H9 (cell line): ENCODE results near the gene EDN1. TPM values are rescaled to one million over a fixed set of nuclear protein-coding genes. Genes with fewer than 3 reads are reported as not detected.

Experiments used
- DNase-seq: peaks from one replicate; pipeline ENCODE4 v3.0.0-alpha.2; 2017
- H2AFZ ChIP-seq: one replicate; pipeline ENCODE4 v1.6.1; 2013; ENCODE audit warnings: mild to moderate bottlenecking, low read length, control low read depth, moderate library complexity
- H2AK5ac ChIP-seq: 2 replicates; pipeline ENCODE4 v1.6.1; 2013; ENCODE audit warnings: low read length, control low read depth, mixed read lengths; ENCODE audit not compliant: insufficient read length
- H2BK120ac ChIP-seq: one replicate; pipeline ENCODE4 v1.6.1; 2013; ENCODE audit warnings: low read depth, mild to moderate bottlenecking, low read length, control low read depth, inconsistent platforms; ENCODE audit not compliant: poor library complexity, severe bottlenecking
- H2BK12ac ChIP-seq: 2 replicates; pipeline ENCODE4 v1.6.1; 2013; ENCODE audit warnings: low read length, control low read depth, mixed read lengths, low read depth; ENCODE audit not compliant: insufficient read length
- H2BK15ac ChIP-seq: 2 replicates; pipeline ENCODE4 v1.6.1; 2013; ENCODE audit warnings: low read depth, low read length, control low read depth
- H2BK20ac ChIP-seq: one replicate; pipeline ENCODE4 v1.6.1; 2013; ENCODE audit warnings: low read depth, mild to moderate bottlenecking, low read length, control low read depth, inconsistent platforms; ENCODE audit not compliant: poor library complexity, severe bottlenecking
- H2BK5ac ChIP-seq: 2 replicates; pipeline ENCODE4 v1.6.1; 2013; ENCODE audit warnings: low read length, control low read depth, mixed read lengths; ENCODE audit not compliant: insufficient read length
- H3K14ac ChIP-seq: 2 replicates; pipeline ENCODE4 v1.6.1; 2013; ENCODE audit warnings: low read length, control low read depth; ENCODE audit not compliant: insufficient read depth
- H3K18ac ChIP-seq: 2 replicates; pipeline ENCODE4 v1.6.1; 2013; ENCODE audit warnings: low read depth, mild to moderate bottlenecking, mixed read lengths, low read length, control low read depth; ENCODE audit not compliant: insufficient read length
- H3K23ac ChIP-seq: 2 replicates; pipeline ENCODE4 v1.6.1; 2013; ENCODE audit warnings: low read length, control low read depth, mixed read lengths, low read depth; ENCODE audit not compliant: insufficient read length
- H3K23me2 ChIP-seq: 2 replicates; pipeline ENCODE4 v1.6.1; 2013; ENCODE audit warnings: low read depth, mild to moderate bottlenecking, mixed read lengths, low read length, control low read depth; ENCODE audit not compliant: insufficient read length, poor library complexity, severe bottlenecking
- H3K27ac ChIP-seq: 2 replicates; pipeline ENCODE4 v1.5.1; 2013; ENCODE audit warnings: low read length, control low read depth, mixed read lengths, low read depth; ENCODE audit not compliant: insufficient read length
- H3K27me3 ChIP-seq: 2 replicates; pipeline ENCODE4 v1.6.1; 2013; ENCODE audit warnings: low read length, control low read depth, inconsistent platforms; ENCODE audit not compliant: insufficient read depth
- H3K4ac ChIP-seq: 2 replicates; pipeline ENCODE4 v1.6.1; 2013; ENCODE audit warnings: low read depth, mild to moderate bottlenecking, control low read depth, inconsistent platforms, low read length, moderate library complexity
- H3K4me1 ChIP-seq: 2 replicates; pipeline ENCODE4 v1.6.1; 2013; ENCODE audit warnings: low read length, control low read depth, inconsistent platforms; ENCODE audit not compliant: insufficient read depth
- H3K4me2 ChIP-seq: 2 replicates; pipeline ENCODE4 v1.6.1; 2013; ENCODE audit warnings: low read length, control low read depth, mixed read lengths; ENCODE audit not compliant: insufficient read length, insufficient read depth
- H3K56ac ChIP-seq: 2 replicates; pipeline ENCODE4 v1.6.1; 2013; ENCODE audit warnings: low read depth, mild to moderate bottlenecking, mixed read lengths, low read length, control low read depth; ENCODE audit not compliant: insufficient read length
- H3K79me1 ChIP-seq: 2 replicates; pipeline ENCODE4 v1.6.1; 2013; ENCODE audit warnings: low read depth, mild to moderate bottlenecking, moderate library complexity, low read length, control low read depth, inconsistent platforms; ENCODE audit not compliant: insufficient read depth, poor library complexity, severe bottlenecking
- H3K79me2 ChIP-seq: 2 replicates; pipeline ENCODE4 v1.6.1; 2013; ENCODE audit warnings: low read length, control low read depth, inconsistent platforms; ENCODE audit not compliant: insufficient read depth
- H3K9ac ChIP-seq: 2 replicates; pipeline ENCODE4 v1.6.1; 2013; ENCODE audit warnings: low read length, control low read depth, mixed read lengths; ENCODE audit not compliant: insufficient read length; ENCODE audit errors: extremely low read depth
- H3K9me3 ChIP-seq: one replicate; pipeline ENCODE4 v1.6.1; 2013; ENCODE audit warnings: low read depth, low read length, inconsistent platforms; ENCODE audit not compliant: control insufficient read depth
- H3T11ph ChIP-seq: one replicate; pipeline ENCODE4 v1.6.1; 2013; ENCODE audit warnings: mild to moderate bottlenecking, low read length, control low read depth, inconsistent platforms
- H4K20me1 ChIP-seq: one replicate; pipeline ENCODE4 v1.6.1; 2013; ENCODE audit not compliant: control insufficient read depth, insufficient read length, insufficient read depth
- H4K5ac ChIP-seq: 2 replicates; pipeline ENCODE4 v1.6.1; 2013; ENCODE audit warnings: low read depth, mild to moderate bottlenecking, mixed read lengths, low read length, control low read depth; ENCODE audit not compliant: insufficient read length
- H4K8ac ChIP-seq: replicated peaks from 2 replicates; pipeline ENCODE4 v1.6.1; 2013; ENCODE audit warnings: low read length, control low read depth, mixed read lengths, low read depth; ENCODE audit not compliant: insufficient read length
- H4K91ac ChIP-seq: 2 replicates; pipeline ENCODE4 v1.6.1; 2013; ENCODE audit warnings: low read depth, mild to moderate bottlenecking, moderate library complexity, mixed read lengths, low read length, control low read depth; ENCODE audit not compliant: insufficient read length
- H3K27ac Mint-ChIP-seq, 3 experiments: 2 replicates in 2 of 3; 3 replicates in 1 of 3; pipeline ENCODE4 v1.8.0; 2020 to 2021; ENCODE audit warnings: mixed read lengths in 3 of 3, mild to moderate bottlenecking in 1 of 3, moderate library complexity in 1 of 3
- H3K27me3 Mint-ChIP-seq: 2 replicates; pipeline ENCODE4 v1.8.0; 2021; ENCODE audit warnings: low read depth, mild to moderate bottlenecking, moderate library complexity, mixed read lengths
- H3K36me3 Mint-ChIP-seq, 3 experiments: 2 replicates in 2 of 3; 3 replicates in 1 of 3; pipeline ENCODE4 v1.8.0; 2020 to 2021; ENCODE audit warnings: low read depth in 3 of 3, mixed read lengths in 3 of 3; ENCODE audit not compliant: insufficient read depth in 1 of 3
- H3K4me1 Mint-ChIP-seq, 2 experiments: 2 replicates each; pipeline ENCODE4 v1.8.0; 2020; ENCODE audit warnings: mixed read lengths in 2 of 2
- H3K4me3 Mint-ChIP-seq, 2 experiments: 2 replicates in 1 of 2; 3 replicates in 1 of 2; pipeline ENCODE4 v1.8.0; 2020 to 2021; ENCODE audit warnings: mild to moderate bottlenecking in 2 of 2, mixed read lengths in 2 of 2, moderate library complexity in 1 of 2
- H3K9me3 Mint-ChIP-seq, 2 experiments: 2 replicates in 1 of 2; 3 replicates in 1 of 2; pipeline ENCODE4 v1.8.0; 2020; ENCODE audit warnings: mild to moderate bottlenecking in 2 of 2, mixed read lengths in 2 of 2, moderate library complexity in 1 of 2
- WGBS: extraction: QIAGEN DNeasy Blood & Tissue Kit; methylation state at CpG from one replicate; pipeline ENCODE4 v1.1.7; 2013; ENCODE audit warnings: missing lambda C conversion rate, low lambda C conversion rate, mixed read lengths; ENCODE audit not compliant: insufficient read length; ENCODE audit errors: extremely low coverage; 5-methylcytosine and 5-hydroxymethylcytosine counted together
- total RNA-seq: library from RNA; stranded (reverse); gene quantifications from 2 replicates; pipeline ENCODE4 v1.2.1, GENCODE V29; 2021
- TF ChIP-seq, protein P1 (sequence below): fragments of 200-600 bp; sonication (generic); conservative IDR thresholded peaks from 3 replicates; pipeline ENCODE4 v1.8.0; 2021; ENCODE audit warnings: antibody characterized with exemption, mild to moderate bottlenecking

EDN1 gene
- total RNA-seq, 1 experiment from 2014 or later, result 2.1 TPM

GRCh38 chr6:12298017-12298978 is 8.1 kb downstream of the EDN1 start:
- H3K4me3 Mint-ChIP-seq, result no peak overlapping the region
- no CpG with 5 or more reads among the region's 7 CpGs for WGBS
- peaks cover 0 to 26% (median 5%) of the 10 kb centered on the region in 3 experiments; a peak in 2 of 7 replicates for H3K36me3 Mint-ChIP-seq
- H3K9me3 Mint-ChIP-seq, result no peaks in the 10 kb centered on the region
- Histone ChIP-seq H3K4me1 (no peaks in the 10 kb centered on the region), H3K9me3 (no peaks in the 10 kb centered on the region), H3K23me2 (no peaks in the 10 kb centered on the region), H3K23ac (no peak overlapping the region), H2AFZ (no peak overlapping the region), H3K27ac (no peak overlapping the region), H3K4ac (no peak overlapping the region), H4K8ac (no peak overlapping the region), H4K20me1 (no peaks in the 10 kb centered on the region), H3K4me2 (no peak overlapping the region), H4K91ac (no peak overlapping the region), H3K79me2 (no peaks in the 10 kb centered on the region), H2BK15ac (no peak overlapping the region), H3K27me3 (no peaks in the 10 kb centered on the region), H4K5ac (no peak overlapping the region), H3K79me1 (no peaks in the 10 kb centered on the region), H3T11ph (no peak overlapping the region), H2BK20ac (no peak overlapping the region), H3K18ac (no peak overlapping the region), H2AK5ac (no peak overlapping the region), H2BK5ac (no peak overlapping the region), H2BK120ac (no peak overlapping the region), H3K14ac (no peak overlapping the region), H2BK12ac (no peak overlapping the region), H3K9ac (no peak overlapping the region), H3K56ac (no peak overlapping the region)
- H3K27ac Mint-ChIP-seq, result no peak overlapping the region
- peaks cover 8 to 13% of the 10 kb centered on the region in 2 experiments for H3K4me1 Mint-ChIP-seq
- DNase-seq, result no peak
- no peaks in the 10 kb centered on the region for H3K27me3 Mint-ChIP-seq
- TF ChIP-seq, protein P1, sequence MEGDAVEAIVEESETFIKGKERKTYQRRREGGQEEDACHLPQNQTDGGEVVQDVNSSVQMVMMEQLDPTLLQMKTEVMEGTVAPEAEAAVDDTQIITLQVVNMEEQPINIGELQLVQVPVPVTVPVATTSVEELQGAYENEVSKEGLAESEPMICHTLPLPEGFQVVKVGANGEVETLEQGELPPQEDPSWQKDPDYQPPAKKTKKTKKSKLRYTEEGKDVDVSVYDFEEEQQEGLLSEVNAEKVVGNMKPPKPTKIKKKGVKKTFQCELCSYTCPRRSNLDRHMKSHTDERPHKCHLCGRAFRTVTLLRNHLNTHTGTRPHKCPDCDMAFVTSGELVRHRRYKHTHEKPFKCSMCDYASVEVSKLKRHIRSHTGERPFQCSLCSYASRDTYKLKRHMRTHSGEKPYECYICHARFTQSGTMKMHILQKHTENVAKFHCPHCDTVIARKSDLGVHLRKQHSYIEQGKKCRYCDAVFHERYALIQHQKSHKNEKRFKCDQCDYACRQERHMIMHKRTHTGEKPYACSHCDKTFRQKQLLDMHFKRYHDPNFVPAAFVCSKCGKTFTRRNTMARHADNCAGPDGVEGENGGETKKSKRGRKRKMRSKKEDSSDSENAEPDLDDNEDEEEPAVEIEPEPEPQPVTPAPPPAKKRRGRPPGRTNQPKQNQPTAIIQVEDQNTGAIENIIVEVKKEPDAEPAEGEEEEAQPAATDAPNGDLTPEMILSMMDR, result no peak
